Thyroid gland (tissue), 4 donors: ENCODE data around the gene LMO7.
"Not testable (repeated sequence)": the region's sequence is repeated elsewhere in the genome, so short reads cannot be mapped to it uniquely, and the experiment has no call there.

ENCODE experiments used
- POLR2A ChIP-seq, 2 donors: fragments of 450-650 bp; IDR thresholded peaks; one replicate each; pipeline ENCODE4 v1.6.1; 2017; ENCODE audit warnings: antibody characterized with exemption in 2 of 2, mild to moderate bottlenecking in 2 of 2, moderate library complexity in 1 of 2
- TF ChIP-seq, protein P1 (sequence below), 6 experiments: fragments of 200-600 bp in 3 of 6; fragments of 450-650 bp in 3 of 6; sonication (generic) in 3 of 6; IDR thresholded peaks; one replicate each; pipeline ENCODE4 v1.5.1; 2016 to 2019; ENCODE audit warnings: antibody characterized with exemption in 6 of 6, mild to moderate bottlenecking in 2 of 6, inconsistent platforms in 1 of 6, moderate library complexity in 1 of 6

DNA sequence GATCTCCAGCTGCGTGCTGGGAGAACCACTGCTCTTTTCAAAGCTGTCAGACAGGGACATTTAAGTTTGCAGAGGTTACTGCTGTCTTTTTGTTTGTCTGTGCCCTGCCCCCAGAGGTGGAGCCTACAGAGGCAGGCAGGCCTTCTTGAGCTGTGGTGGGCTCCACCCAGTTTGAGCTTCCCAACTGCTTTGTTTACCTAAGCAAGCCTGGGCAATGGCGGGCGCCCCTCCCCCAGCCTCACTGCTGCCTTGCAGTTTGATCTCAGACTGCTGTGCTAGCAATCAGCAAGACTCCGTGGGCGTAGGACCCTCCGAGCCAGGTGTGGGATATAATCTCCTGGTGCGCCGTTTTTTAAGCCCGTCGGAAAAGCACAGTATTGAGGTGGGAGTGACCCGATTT is 97.0 kb downstream of the LMO7 start:
- TF ChIP-seq, protein P1, sequence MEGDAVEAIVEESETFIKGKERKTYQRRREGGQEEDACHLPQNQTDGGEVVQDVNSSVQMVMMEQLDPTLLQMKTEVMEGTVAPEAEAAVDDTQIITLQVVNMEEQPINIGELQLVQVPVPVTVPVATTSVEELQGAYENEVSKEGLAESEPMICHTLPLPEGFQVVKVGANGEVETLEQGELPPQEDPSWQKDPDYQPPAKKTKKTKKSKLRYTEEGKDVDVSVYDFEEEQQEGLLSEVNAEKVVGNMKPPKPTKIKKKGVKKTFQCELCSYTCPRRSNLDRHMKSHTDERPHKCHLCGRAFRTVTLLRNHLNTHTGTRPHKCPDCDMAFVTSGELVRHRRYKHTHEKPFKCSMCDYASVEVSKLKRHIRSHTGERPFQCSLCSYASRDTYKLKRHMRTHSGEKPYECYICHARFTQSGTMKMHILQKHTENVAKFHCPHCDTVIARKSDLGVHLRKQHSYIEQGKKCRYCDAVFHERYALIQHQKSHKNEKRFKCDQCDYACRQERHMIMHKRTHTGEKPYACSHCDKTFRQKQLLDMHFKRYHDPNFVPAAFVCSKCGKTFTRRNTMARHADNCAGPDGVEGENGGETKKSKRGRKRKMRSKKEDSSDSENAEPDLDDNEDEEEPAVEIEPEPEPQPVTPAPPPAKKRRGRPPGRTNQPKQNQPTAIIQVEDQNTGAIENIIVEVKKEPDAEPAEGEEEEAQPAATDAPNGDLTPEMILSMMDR (IDR thresholded peaks at IDR 0.05): not testable (repeated sequence)
- not testable (repeated sequence) for TF ChIP-seq POLR2A (IDR thresholded peaks at IDR 0.05)
